Osteocyte (in vitro differentiated cells): ENCODE data around the gene ZNF839. TPM values are rescaled to one million over a fixed set of nuclear protein-coding genes. Genes with fewer than 3 reads are reported as not detected.

Experiments
- DNase-seq: peaks from one replicate; pipeline ENCODE4 v3.0.0; 2021; ENCODE audit warnings: mixed read lengths; ENCODE audit not compliant: unreplicated experiment; ENCODE audit errors: extremely low spot score
- H3K27ac Mint-ChIP-seq: one replicate; pipeline ENCODE4 v1.8.0; 2021; ENCODE audit warnings: mild to moderate bottlenecking, mixed read lengths; ENCODE audit not compliant: unreplicated experiment
- H3K27me3 Mint-ChIP-seq: one replicate; pipeline ENCODE4 v1.8.0; 2021; ENCODE audit warnings: mixed read lengths; ENCODE audit not compliant: unreplicated experiment
- H3K36me3 Mint-ChIP-seq: one replicate; pipeline ENCODE4 v1.8.0; 2021; ENCODE audit warnings: mixed read lengths; ENCODE audit not compliant: unreplicated experiment
- H3K4me1 Mint-ChIP-seq: one replicate; pipeline ENCODE4 v1.8.0; 2021; ENCODE audit warnings: mixed read lengths; ENCODE audit not compliant: unreplicated experiment
- H3K4me3 Mint-ChIP-seq: one replicate; pipeline ENCODE4 v1.8.0; 2021; ENCODE audit warnings: mild to moderate bottlenecking, moderate library complexity, mixed read lengths; ENCODE audit not compliant: unreplicated experiment
- H3K9me3 Mint-ChIP-seq: one replicate; pipeline ENCODE4 v1.8.0; 2021; ENCODE audit warnings: mixed read lengths; ENCODE audit not compliant: unreplicated experiment
- CTCF ChIP-seq: fragments of 200-600 bp; sonication (generic); IDR thresholded peaks from 2 replicates; pipeline ENCODE4 v1.5.0; 2021; ENCODE audit warnings: antibody characterized with exemption, mild to moderate bottlenecking, moderate library complexity
- total RNA-seq: library from RNA; stranded (reverse); gene quantifications from 2 replicates; pipeline ENCODE4 v1.2.1, GENCODE V29; 2021

Gene ZNF839
- total RNA-seq, 1 donor from 2014 or later: 10.1 TPM

- no peak overlapping the region for H3K4me3 Mint-ChIP-seq
- TF ChIP-seq CTCF: no peak
- no peaks in the 10 kb centered on the region for H3K36me3 Mint-ChIP-seq
Observed at GRCh38 chr14:102285106-102285505, 34.4 kb upstream of the ZNF839 start.

GRCh38 chr14:102288139-102288538 is 31.4 kb upstream of the ZNF839 start:
- Mint-ChIP-seq H3K4me1 (no peaks in the 10 kb centered on the region), H3K27me3 (no peaks in the 10 kb centered on the region), H3K27ac (no peak overlapping the region), H3K4me3 (no peak overlapping the region), H3K36me3 (no peaks in the 10 kb centered on the region), H3K9me3 (no peaks in the 10 kb centered on the region)
- TF ChIP-seq CTCF: no peak
- no peak for DNase-seq

More at GRCh38 chr14:102285106-102285505, 34.4 kb upstream of the ZNF839 start:
- peaks cover 7% of the 10 kb centered on the region for H3K4me1 Mint-ChIP-seq
- no peaks in the 10 kb centered on the region for H3K27me3 Mint-ChIP-seq
- no peak for DNase-seq
- H3K27ac Mint-ChIP-seq: no peak overlapping the region
- H3K9me3 Mint-ChIP-seq: no peaks in the 10 kb centered on the region

GRCh38 chr14:102292441-102292840 is 27.1 kb upstream of the ZNF839 start:
- Mint-ChIP-seq H3K36me3 (no peaks in the 10 kb centered on the region), H3K27me3 (no peaks in the 10 kb centered on the region), H3K9me3 (no peaks in the 10 kb centered on the region), H3K4me1 (peaks cover 4% of the 10 kb centered on the region), H3K4me3 (no peak overlapping the region), H3K27ac (no peak overlapping the region)
- TF ChIP-seq CTCF: no peak
- DNase-seq: no peak

- peaks cover 4% of the 10 kb centered on the region for H3K4me1 Mint-ChIP-seq
- H3K9me3 Mint-ChIP-seq: no peaks in the 10 kb centered on the region
- no peaks in the 10 kb centered on the region for H3K27me3 Mint-ChIP-seq
- no peaks in the 10 kb centered on the region for H3K36me3 Mint-ChIP-seq
- no peak for TF ChIP-seq CTCF
- H3K27ac Mint-ChIP-seq: no peak overlapping the region
- H3K4me3 Mint-ChIP-seq: no peak overlapping the region
- DNase-seq: no peak
Observed at GRCh38 chr14:102293781-102294180, 25.8 kb upstream of the ZNF839 start.

GRCh38 chr14:102295270-102295669 is 24.3 kb upstream of the ZNF839 start:
- DNase-seq: no peak
- Mint-ChIP-seq H3K36me3 (no peaks in the 10 kb centered on the region), H3K4me1 (peaks cover 4% of the 10 kb centered on the region), H3K4me3 (no peak overlapping the region), H3K27me3 (no peaks in the 10 kb centered on the region), H3K27ac (no peak overlapping the region), H3K9me3 (no peaks in the 10 kb centered on the region)
- TF ChIP-seq CTCF: no peak
